Activated CD8-positive, alpha-beta T cell treated with anti-CD3 and anti-CD28 coated beads for 36 hours (primary cell): ENCODE results near the gene NDUFS6. TPM values are rescaled to one million over a fixed set of nuclear protein-coding genes. Genes with fewer than 3 reads are reported as not detected.

Source experiments
- ATAC-seq: fragments of 200-7000 bp; cut with Tn5 transposase; one replicate; pipeline ENCODE4 v1.10.0; 2021; ENCODE audit warnings: mild to moderate bottlenecking, moderate library complexity
- CTCF ChIA-PET: fragments of 350-600 bp; sonication (Branson Sonifier 250); formaldehyde crosslinking; loops from one replicate; lab custom pipeline; 2021; ENCODE audit warnings: antibody characterized with exemption; lab: Charles Lee
- POLR2A ChIA-PET: fragments of 350-600 bp; sonication (Branson Sonifier 250); formaldehyde crosslinking; loops from one replicate; lab custom pipeline; 2021; ENCODE audit warnings: antibody characterized with exemption; lab: Charles Lee
- DNase-seq: peaks from one replicate; pipeline ENCODE4 v3.0.0-alpha.2; 2020
- H3K27ac Mint-ChIP-seq: one replicate; pipeline ENCODE4 v1.8.0; 2021; ENCODE audit warnings: mild to moderate bottlenecking, mixed read lengths
- H3K27me3 Mint-ChIP-seq: one replicate; pipeline ENCODE4 v1.8.0; 2021; ENCODE audit warnings: mixed read lengths
- H3K36me3 Mint-ChIP-seq: one replicate; pipeline ENCODE4 v1.8.0; 2021; ENCODE audit warnings: low read depth, mixed read lengths
- H3K4me1 Mint-ChIP-seq: one replicate; pipeline ENCODE4 v1.8.0; 2021; ENCODE audit warnings: low read depth, mixed read lengths
- H3K4me3 Mint-ChIP-seq: one replicate; pipeline ENCODE4 v1.8.0; 2021; ENCODE audit warnings: mild to moderate bottlenecking, moderate library complexity, mixed read lengths
- H3K9me3 Mint-ChIP-seq: one replicate; pipeline ENCODE4 v1.8.0; 2021; ENCODE audit warnings: mixed read lengths
- CTCF ChIP-seq: fragments of 200-600 bp; IDR thresholded peaks from one replicate; pipeline ENCODE4 v1.8.0; 2022; ENCODE audit warnings: antibody characterized with exemption, mild to moderate bottlenecking
- intact Hi-C: fragments of 100-400 bp; cut with micrococcal nuclease; formaldehyde crosslinking; loops from one replicate; pipeline ENCODE4 v1.10.0; 2022
- total RNA-seq, 2 experiments: library from RNA; stranded (reverse); gene quantifications; one replicate each; pipeline ENCODE4 v1.2.3, GENCODE V29; 2021

Gene NDUFS6
- total RNA-seq, 2 experiments from 2014 or later, result 32.2 to 39.1 TPM

GRCh38 chr5:1784197-1785050 lies 16.8 kb upstream of the NDUFS6 start:
- Mint-ChIP-seq H3K27ac (no peak overlapping the region), H3K4me3 (no peak overlapping the region), H3K4me1 (peaks cover 39% of the 10 kb centered on the region), H3K36me3 (no peaks in the 10 kb centered on the region), H3K27me3 (no peaks in the 10 kb centered on the region), H3K9me3 (no peaks in the 10 kb centered on the region)
- no peak for DNase-seq
- CTCF ChIA-PET, result interaction anchor here (1.9 kb wide), 1 partner anchor 20 kb away, joined by 4 read pairs; no protein-coding TSS in a partner anchor
- no peak for TF ChIP-seq CTCF
- intact Hi-C loops, result no loop called here
- no peak for ATAC-seq
- POLR2A ChIA-PET, result no interaction called here

GRCh38 chr5:1785062-1785461 lies 16.1 kb upstream of the NDUFS6 start:
- TF ChIP-seq CTCF, result no peak
- H3K36me3 Mint-ChIP-seq, result no peaks in the 10 kb centered on the region
- ChIA-PET CTCF (interaction anchor here (1.1 to 1.9 kb wide), 2 partner anchors 21 to 47 kb away, joined by 3 to 4 read pairs; no protein-coding TSS in a partner anchor), POLR2A (no interaction called here)
- no peak overlapping the region for H3K4me3 Mint-ChIP-seq
- no peaks in the 10 kb centered on the region for H3K27me3 Mint-ChIP-seq
- no peak overlapping the region for H3K27ac Mint-ChIP-seq
- no peaks in the 10 kb centered on the region for H3K9me3 Mint-ChIP-seq
- intact Hi-C loops, result no loop called here
- peaks cover 45% of the 10 kb centered on the region for H3K4me1 Mint-ChIP-seq
- ATAC-seq (no peak), DNase-seq (no peak)

- TF ChIP-seq CTCF, result no peak
- Mint-ChIP-seq H3K27ac (no peak overlapping the region), H3K36me3 (no peaks in the 10 kb centered on the region), H3K4me3 (no peak overlapping the region), H3K27me3 (no peaks in the 10 kb centered on the region), H3K9me3 (no peaks in the 10 kb centered on the region), H3K4me1 (peaks cover 53% of the 10 kb centered on the region)
- CTCF ChIA-PET, result interaction anchor here (0.9 to 1.9 kb wide), 3 partner anchors 14 to 48 kb away, joined by 3 to 4 read pairs (median 3); no protein-coding TSS in a partner anchor
- intact Hi-C loops, result no loop called here
- no peak for DNase-seq
- POLR2A ChIA-PET, result interaction anchor here (1.0 kb wide), 1 partner anchor 18 kb away, joined by 3 read pairs; no protein-coding TSS in a partner anchor
- ATAC-seq, result no peak
Observed at GRCh38 chr5:1785984-1786383, 15.2 kb upstream of the NDUFS6 start.

- POLR2A ChIA-PET, result no interaction called here
- no peak overlapping the region for H3K4me3 Mint-ChIP-seq
- no peak for ATAC-seq
- no peaks in the 10 kb centered on the region for H3K27me3 Mint-ChIP-seq
- CTCF ChIA-PET, result no interaction called here
- no peaks in the 10 kb centered on the region for H3K36me3 Mint-ChIP-seq
- H3K27ac Mint-ChIP-seq, result no peak overlapping the region
- peaks cover 61% of the 10 kb centered on the region for H3K4me1 Mint-ChIP-seq
- intact Hi-C loops, result no loop called here
- DNase-seq, result no peak
- no peaks in the 10 kb centered on the region for H3K9me3 Mint-ChIP-seq
- no peak for TF ChIP-seq CTCF
Observed at GRCh38 chr5:1786621-1787471, 14.4 kb upstream of the NDUFS6 start.
